Thoracic aorta (tissue), 2 donors: ENCODE measurements around the gene LRRC47. TPM values are rescaled to one million over a fixed set of nuclear protein-coding genes. Genes with fewer than 3 reads are reported as not detected.

Experiments
- ATAC-seq: fragments of 150-250 bp; one replicate; pipeline ENCODE4 v1.8.0; 2017; ENCODE audit warnings: low read depth; ENCODE audit not compliant: insufficient number of reproducible peaks, low FRiP score
- DNase-seq: peaks from one replicate; pipeline ENCODE4 v3.0.0-alpha.2; 2020; ENCODE audit warnings: low spot score
- H3K27ac ChIP-seq, 2 donors: fragments of 200-600 bp; sonication (generic); 1 replicate in 1 of 2; 2 replicates in 1 of 2; pipeline ENCODE4 v1.5.1; 2016; ENCODE audit warnings: mild to moderate bottlenecking in 2 of 2, moderate library complexity in 2 of 2
- H3K27me3 ChIP-seq: fragments of 200-600 bp; sonication (generic); replicated peaks from 2 replicates; pipeline ENCODE4 v1.6.0; 2016; ENCODE audit warnings: mild to moderate bottlenecking; ENCODE audit not compliant: insufficient read depth
- H3K36me3 ChIP-seq: fragments of 200-600 bp; sonication (generic); one replicate; pipeline ENCODE4 v1.5.1; 2016
- H3K4me1 ChIP-seq, 2 donors: fragments of 200-600 bp; sonication (generic); 1 replicate in 1 of 2; 2 replicates in 1 of 2; pipeline versions ENCODE4 v1.5.1 to v1.6.0; 2016; ENCODE audit warnings: low read depth in 2 of 2, mild to moderate bottlenecking in 1 of 2; ENCODE audit not compliant: control insufficient read depth in 1 of 2
- H3K4me3 ChIP-seq: fragments of 200-600 bp; sonication (generic); 2 replicates; pipeline ENCODE4 v1.5.1; 2016; ENCODE audit warnings: mild to moderate bottlenecking
- H3K9me3 ChIP-seq: fragments of 200-600 bp; sonication (generic); 2 replicates; pipeline ENCODE4 v1.5.1; 2016
- CTCF ChIP-seq: fragments of 200-600 bp; sonication (generic); IDR thresholded peaks from one replicate; pipeline ENCODE4 v1.5.1; 2019; ENCODE audit warnings: antibody characterized with exemption
- total RNA-seq, 2 donors: library from RNA; depleted of rRNA; stranded (reverse); fragments of >200 nt; gene quantifications; one replicate each; pipeline versions ENCODE4 v1.1.0 to v1.2.3, GENCODE V29; 2016

Gene LRRC47
- total RNA-seq, 2 donors from 2014 or later: 36.0 to 38.2 TPM

DNA sequence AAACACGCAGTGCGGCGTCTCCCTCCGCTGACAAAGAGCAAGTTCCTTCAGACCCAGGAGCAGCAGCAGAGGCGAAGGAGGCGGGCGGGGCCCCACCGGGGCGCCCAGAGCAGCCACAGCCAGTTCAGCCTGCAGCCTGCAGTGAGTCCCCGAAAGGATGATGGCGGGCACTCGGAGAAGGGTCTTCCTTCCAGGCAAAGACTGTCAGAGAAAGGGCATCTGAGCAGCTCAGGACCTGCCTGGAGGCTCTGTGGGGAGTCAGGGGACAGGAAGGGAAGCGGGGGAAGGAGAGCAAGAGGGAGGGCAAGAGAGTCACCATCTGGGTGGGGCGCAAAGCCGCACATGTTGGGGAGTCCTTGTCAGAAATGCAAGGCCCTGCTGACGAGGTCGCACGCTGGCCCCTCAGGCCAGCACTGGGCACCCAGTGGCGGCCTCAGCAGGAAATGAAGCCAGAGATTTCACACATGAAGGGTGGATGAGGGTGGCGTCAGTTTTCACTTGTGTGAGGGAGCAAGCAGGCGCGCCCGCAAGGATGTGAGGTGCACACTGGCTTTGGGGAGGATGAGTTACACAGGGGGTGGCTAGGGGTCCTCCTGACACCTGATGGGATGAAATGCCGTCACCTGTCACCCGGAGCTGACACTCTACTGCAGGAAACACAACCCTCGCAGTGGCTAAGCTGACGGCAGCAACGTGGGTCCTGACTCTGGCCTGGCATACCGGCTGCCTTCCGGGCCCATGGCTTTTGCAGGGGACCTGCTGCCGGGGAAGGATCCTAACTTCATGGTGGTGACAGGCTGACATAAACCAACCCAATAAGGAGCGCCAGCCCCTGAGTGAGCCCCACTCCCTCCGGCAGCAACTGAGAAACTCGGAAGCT lies 6.6 kb downstream of the LRRC47 start:
- no peak overlapping the region for H3K4me3 ChIP-seq
- peaks cover 34% of the 10 kb centered on the region for H3K36me3 ChIP-seq
- no peak for DNase-seq
- H3K27me3 ChIP-seq: no peaks in the 10 kb centered on the region
- no peaks in the 10 kb centered on the region for H3K9me3 ChIP-seq
- ATAC-seq: no peak
- H3K4me1 ChIP-seq: peaks cover 10 to 22% of the 10 kb centered on the region in 2 donors
- TF ChIP-seq CTCF: no peak
- H3K27ac ChIP-seq: no peak overlapping the region

- Histone ChIP-seq H3K27ac (no peak overlapping the region), H3K36me3 (peaks cover 41% of the 10 kb centered on the region), H3K4me3 (no peak overlapping the region), H3K4me1 (peaks cover 2 to 14% of the 10 kb centered on the region in 2 donors), H3K9me3 (no peaks in the 10 kb centered on the region), H3K27me3 (no peaks in the 10 kb centered on the region)
- ATAC-seq (no peak), DNase-seq (no peak)
- no peak for TF ChIP-seq CTCF
Observed at GRCh38 chr1:3788756-3789420, 7.4 kb downstream of the LRRC47 start.

DNA sequence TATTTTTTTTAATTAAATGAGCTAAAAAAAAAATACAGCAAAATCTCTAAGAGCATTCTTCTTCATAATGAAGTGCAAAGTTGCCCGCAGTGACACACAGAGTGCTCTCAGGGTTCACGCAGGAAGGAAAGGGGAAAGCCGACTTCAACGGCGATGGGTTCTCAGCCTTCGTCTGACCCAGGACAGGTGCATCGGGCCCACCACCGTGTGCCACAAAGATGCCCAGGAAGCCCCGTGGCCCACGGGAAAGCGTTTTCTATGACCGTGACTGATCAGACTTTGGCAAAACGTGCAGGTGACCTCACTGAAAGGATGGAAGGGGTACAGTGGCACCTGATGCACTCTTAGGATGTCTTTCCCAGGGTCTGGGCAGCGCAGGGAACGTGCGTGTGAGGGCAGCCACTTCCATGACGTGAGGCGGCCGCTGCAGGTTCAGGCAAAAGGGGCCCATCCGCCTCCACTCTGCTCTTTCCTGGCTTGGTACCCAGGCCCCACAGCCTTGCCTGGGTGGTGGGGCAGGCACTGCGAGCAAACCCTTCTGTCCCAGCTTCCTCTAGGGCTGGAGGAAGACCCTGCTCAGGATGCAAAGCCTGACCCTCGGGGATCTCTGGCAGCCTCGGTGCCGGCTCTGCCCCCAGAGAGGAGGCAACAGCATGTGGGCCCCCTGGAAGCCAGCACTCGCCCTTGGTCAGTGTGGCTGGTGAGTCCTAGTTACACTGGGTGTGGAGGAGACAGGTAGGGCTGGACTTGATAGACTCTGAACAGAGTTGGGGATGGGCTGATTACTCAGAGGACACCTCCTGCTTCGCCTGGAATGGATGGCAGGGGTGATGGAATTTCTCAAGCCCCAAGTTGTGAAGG lies 8.3 kb downstream of the LRRC47 start:
- TF ChIP-seq CTCF: no peak
- Histone ChIP-seq H3K9me3 (no peaks in the 10 kb centered on the region), H3K4me3 (no peak overlapping the region), H3K27me3 (no peaks in the 10 kb centered on the region), H3K36me3 (peaks cover 48% of the 10 kb centered on the region), H3K27ac (no peak overlapping the region), H3K4me1 (peaks cover 0 to 5% of the 10 kb centered on the region in 2 donors)
- no peak for DNase-seq
- ATAC-seq: no peak

DNA sequence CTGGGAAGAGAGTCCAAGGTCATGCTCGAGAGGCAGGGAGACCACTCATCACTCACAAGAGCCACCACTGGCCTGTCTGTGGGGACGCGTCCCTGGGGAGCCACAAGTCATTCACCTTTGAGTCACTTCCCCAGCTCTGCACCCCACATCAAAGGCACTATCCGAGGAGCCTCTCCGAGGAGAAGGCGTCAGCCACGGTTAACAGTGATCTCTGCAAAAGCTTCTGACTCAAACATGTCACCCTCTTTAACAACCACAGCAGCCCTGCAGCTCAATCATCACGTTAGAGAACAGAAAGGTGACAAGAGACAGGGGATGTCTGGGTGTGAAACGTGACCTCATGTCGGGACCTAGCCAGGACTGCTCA lies 9.0 kb downstream of the LRRC47 start:
- Histone ChIP-seq H3K4me3 (no peak overlapping the region), H3K36me3 (peaks cover 51% of the 10 kb centered on the region), H3K4me1 (no peaks in the 10 kb centered on the region), H3K9me3 (no peaks in the 10 kb centered on the region), H3K27me3 (no peaks in the 10 kb centered on the region), H3K27ac (no peak overlapping the region)
- DNase-seq (no peak), ATAC-seq (no peak)
- no peak for TF ChIP-seq CTCF
